Stimulated activated naive CD8-positive, alpha-beta T cell treated with anti-CD3 and anti-CD28 coated beads, Interleukin-15, amount 100 ng/mL, for 72 hours (primary cell): ENCODE data around the gene HSPA12B.

Experiments used
- ATAC-seq: fragments of 150-1000 bp; cut with Tn5 transposase; 2 replicates; pipeline ENCODE4 v1.10.0; 2021; ENCODE audit warnings: mild to moderate bottlenecking, moderate library complexity
- DNase-seq, 2 donors: peaks; one replicate each; pipeline ENCODE4 v3.0.0; 2021 to 2022
- H3K27ac Mint-ChIP-seq, 2 donors: one replicate each; pipeline ENCODE4 v1.8.0; 2022; ENCODE audit warnings: mild to moderate bottlenecking in 2 of 2, mixed read lengths in 2 of 2, moderate library complexity in 2 of 2
- H3K27me3 Mint-ChIP-seq: one replicate; pipeline ENCODE4 v1.8.0; 2022; ENCODE audit warnings: mixed read lengths
- H3K4me1 Mint-ChIP-seq: one replicate; pipeline ENCODE4 v1.8.0; 2022; ENCODE audit warnings: mild to moderate bottlenecking, mixed read lengths
- H3K4me3 Mint-ChIP-seq, 2 donors: one replicate each; pipeline ENCODE4 v1.8.0; 2022; ENCODE audit warnings: mild to moderate bottlenecking in 2 of 2, mixed read lengths in 2 of 2, moderate library complexity in 1 of 2
- H3K9me3 Mint-ChIP-seq, 2 donors: one replicate each; pipeline ENCODE4 v1.8.0; 2022; ENCODE audit warnings: mixed read lengths in 2 of 2

Gene HSPA12B

GRCh38 chr20:3712279-3712873, 20.1 kb upstream of the HSPA12B start, which contains the start of gene SIGLEC1:
TSS of gene SIGLEC1 (minus strand) at chr20:3712600. CDS start at chr20:3707128, 5,472 bp downstream.
- Mint-ChIP-seq H3K27me3 (peaks cover 15% of the 10 kb centered on the region), H3K9me3 (no peaks in the 10 kb centered on the region), H3K4me3 (no peak within 1 kb of the TSS), H3K4me1 (no peaks in the 10 kb centered on the region), H3K27ac (no peak within 1 kb of the TSS)
- ATAC-seq (no peak), DNase-seq (no peak)

- DNase-seq: no peak
- Mint-ChIP-seq H3K4me3 (no peak overlapping the region), H3K27ac (no peak overlapping the region), H3K9me3 (no peaks in the 10 kb centered on the region), H3K27me3 (peaks cover 23% of the 10 kb centered on the region), H3K4me1 (no peaks in the 10 kb centered on the region)
- no peak for ATAC-seq
Measured at GRCh38 chr20:3714092-3714491, 18.4 kb upstream of the HSPA12B start.

GRCh38 chr20:3716195-3716834, 16.2 kb upstream of the HSPA12B start:
- H3K4me1 Mint-ChIP-seq: peaks cover 10% of the 10 kb centered on the region
- H3K27me3 Mint-ChIP-seq: peaks cover 33% of the 10 kb centered on the region
- DNase-seq (peak; percentile 35 to 44), ATAC-seq (peak; percentile 85)
- H3K9me3 Mint-ChIP-seq: no peaks in the 10 kb centered on the region
- peak overlapping the region in 1 of 2 donors; percentile 35 for H3K27ac Mint-ChIP-seq
- H3K4me3 Mint-ChIP-seq: no peak overlapping the region

- Mint-ChIP-seq H3K9me3 (no peaks in the 10 kb centered on the region), H3K4me1 (peaks cover 10% of the 10 kb centered on the region), H3K4me3 (no peak overlapping the region), H3K27ac (no peak overlapping the region), H3K27me3 (peaks cover 25% of the 10 kb centered on the region)
- DNase-seq (no peak), ATAC-seq (no peak)
Measured at GRCh38 chr20:3719046-3719445, 13.4 kb upstream of the HSPA12B start.

- Mint-ChIP-seq H3K9me3 (no peaks in the 10 kb centered on the region), H3K27me3 (peaks cover 25% of the 10 kb centered on the region), H3K4me1 (peaks cover 10% of the 10 kb centered on the region), H3K27ac (no peak overlapping the region), H3K4me3 (no peak overlapping the region)
- DNase-seq (no peak), ATAC-seq (no peak)
Measured at GRCh38 chr20:3720068-3720467, 12.4 kb upstream of the HSPA12B start.

GRCh38 chr20:3720626-3721025, 11.9 kb upstream of the HSPA12B start:
- DNase-seq (no peak), ATAC-seq (no peak)
- Mint-ChIP-seq H3K4me3 (no peak overlapping the region), H3K27me3 (peaks cover 26% of the 10 kb centered on the region), H3K27ac (no peak overlapping the region), H3K4me1 (peaks cover 10% of the 10 kb centered on the region), H3K9me3 (no peaks in the 10 kb centered on the region)

- peaks cover 35% of the 10 kb centered on the region for H3K27me3 Mint-ChIP-seq
- H3K27ac Mint-ChIP-seq: no peak overlapping the region
- H3K9me3 Mint-ChIP-seq: no peaks in the 10 kb centered on the region
- no peak for DNase-seq
- H3K4me1 Mint-ChIP-seq: peaks cover 10% of the 10 kb centered on the region
- no peak for ATAC-seq
- H3K4me3 Mint-ChIP-seq: no peak overlapping the region
Measured at GRCh38 chr20:3721912-3722311, 10.6 kb upstream of the HSPA12B start.

GRCh38 chr20:3723284-3723683, 9.2 kb upstream of the HSPA12B start:
- no peak for ATAC-seq
- Mint-ChIP-seq H3K27me3 (peaks cover 40% of the 10 kb centered on the region), H3K27ac (no peak overlapping the region)

GRCh38 chr20:3724356-3724755, 8.1 kb upstream of the HSPA12B start:
- no peak for ATAC-seq
- H3K4me3 Mint-ChIP-seq: no peak overlapping the region
- no peaks in the 10 kb centered on the region for H3K9me3 Mint-ChIP-seq
- peaks cover 10% of the 10 kb centered on the region for H3K4me1 Mint-ChIP-seq
- peaks cover 45% of the 10 kb centered on the region for H3K27me3 Mint-ChIP-seq
- DNase-seq: no peak
- no peak overlapping the region for H3K27ac Mint-ChIP-seq

More at GRCh38 chr20:3723284-3723683, 9.2 kb upstream of the HSPA12B start:
- H3K4me1 Mint-ChIP-seq: peaks cover 10% of the 10 kb centered on the region
- DNase-seq: no peak
- H3K4me3 Mint-ChIP-seq: no peak overlapping the region
- H3K9me3 Mint-ChIP-seq: no peaks in the 10 kb centered on the region

- ATAC-seq (no peak), DNase-seq (no peak)
- no peak overlapping the region for H3K27ac Mint-ChIP-seq
- H3K9me3 Mint-ChIP-seq: no peaks in the 10 kb centered on the region
- H3K4me1 Mint-ChIP-seq: peaks cover 6% of the 10 kb centered on the region
- peaks cover 58% of the 10 kb centered on the region for H3K27me3 Mint-ChIP-seq
- H3K4me3 Mint-ChIP-seq: no peak overlapping the region
Measured at GRCh38 chr20:3727401-3728021, 5.0 kb upstream of the HSPA12B start.

- Mint-ChIP-seq H3K4me1 (peaks cover 6% of the 10 kb centered on the region), H3K9me3 (no peaks in the 10 kb centered on the region), H3K27ac (no peak overlapping the region), H3K27me3 (peaks cover 66% of the 10 kb centered on the region), H3K4me3 (no peak overlapping the region)
- ATAC-seq (no peak), DNase-seq (no peak)
Measured at GRCh38 chr20:3728354-3728753, 4.1 kb upstream of the HSPA12B start.

GRCh38 chr20:3728876-3729275, 3.6 kb upstream of the HSPA12B start:
- DNase-seq (no peak), ATAC-seq (peak; percentile 16)
- peaks cover 72% of the 10 kb centered on the region for H3K27me3 Mint-ChIP-seq
- H3K4me1 Mint-ChIP-seq: peaks cover 6% of the 10 kb centered on the region
- H3K4me3 Mint-ChIP-seq: no peak overlapping the region
- H3K9me3 Mint-ChIP-seq: no peaks in the 10 kb centered on the region
- no peak overlapping the region for H3K27ac Mint-ChIP-seq

GRCh38 chr20:3729378-3729777, 3.1 kb upstream of the HSPA12B start:
- DNase-seq (no peak), ATAC-seq (no peak)
- H3K9me3 Mint-ChIP-seq: no peaks in the 10 kb centered on the region
- no peak overlapping the region for H3K4me3 Mint-ChIP-seq
- H3K27ac Mint-ChIP-seq: no peak overlapping the region
- peaks cover 74% of the 10 kb centered on the region for H3K27me3 Mint-ChIP-seq
- peaks cover 6% of the 10 kb centered on the region for H3K4me1 Mint-ChIP-seq

GRCh38 chr20:3729811-3730540, 2.5 kb upstream of the HSPA12B start:
- ATAC-seq: no peak
- DNase-seq: no peak
- Mint-ChIP-seq H3K4me3 (no peak overlapping the region), H3K27me3 (peaks cover 77% of the 10 kb centered on the region), H3K4me1 (peaks cover 6% of the 10 kb centered on the region), H3K9me3 (no peaks in the 10 kb centered on the region), H3K27ac (no peak overlapping the region)

- H3K9me3 Mint-ChIP-seq: no peaks in the 10 kb centered on the region
- H3K4me1 Mint-ChIP-seq: peaks cover 6% of the 10 kb centered on the region
- H3K27me3 Mint-ChIP-seq: peaks cover 76% of the 10 kb centered on the region
- ATAC-seq (no peak), DNase-seq (no peak)
- H3K4me3 Mint-ChIP-seq: no peak overlapping the region
- H3K27ac Mint-ChIP-seq: no peak overlapping the region
Measured at GRCh38 chr20:3730803-3731672, 1.4 kb upstream of the HSPA12B start.
